MV-4-11 (cell line): ENCODE measurements around the gene KRT36.

ENCODE experiments used
- DNase-seq: peaks from one replicate; lab custom pipeline; 2025; lab: John Stamatoyannopoulos, UW

The KRT36 gene

GRCh38 chr17:41476866-41477815 lies 12.6 kb downstream of the KRT36 start:
- no peak for DNase-seq

GRCh38 chr17:41475421-41475820 lies 14.3 kb downstream of the KRT36 start:
- no peak for DNase-seq

GRCh38 chr17:41474863-41475262 lies 14.8 kb downstream of the KRT36 start:
- DNase-seq: no peak

DNA sequence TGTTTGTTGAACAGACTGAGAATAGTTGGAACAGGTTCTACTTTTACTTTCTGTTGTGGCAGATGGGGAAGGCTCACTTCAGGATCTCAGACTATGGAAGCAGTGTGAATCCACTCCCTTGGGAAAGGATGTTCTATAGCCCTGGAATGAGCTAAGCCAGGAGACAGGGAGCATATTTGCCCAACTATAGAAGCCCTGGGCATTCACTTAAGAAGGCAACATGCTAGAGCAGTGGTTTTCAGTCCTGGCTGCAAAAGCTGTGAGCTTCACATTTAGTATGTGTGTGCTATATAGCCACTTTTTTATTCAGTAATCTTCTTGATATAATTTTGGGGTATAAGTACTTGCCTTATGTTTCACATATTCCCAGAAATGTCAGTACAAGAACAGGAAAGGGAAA lies 21.4 kb downstream of the KRT36 start:
- DNase-seq: no peak

- DNase-seq: no peak
These were observed 22.1 kb downstream of the KRT36 start for GRCh38 chr17:41467561-41467960.

GRCh38 chr17:41466988-41467387 lies 22.7 kb downstream of the KRT36 start, which contains the start of gene KRT32:
Gene KRT32, minus strand, starts transcription at chr17:41467386. Its CDS starts 61 bp downstream, at chr17:41467325.
- no peak for DNase-seq

- DNase-seq: no peak
These were observed 25.0 kb downstream of the KRT36 start for GRCh38 chr17:41464682-41465081.

DNA sequence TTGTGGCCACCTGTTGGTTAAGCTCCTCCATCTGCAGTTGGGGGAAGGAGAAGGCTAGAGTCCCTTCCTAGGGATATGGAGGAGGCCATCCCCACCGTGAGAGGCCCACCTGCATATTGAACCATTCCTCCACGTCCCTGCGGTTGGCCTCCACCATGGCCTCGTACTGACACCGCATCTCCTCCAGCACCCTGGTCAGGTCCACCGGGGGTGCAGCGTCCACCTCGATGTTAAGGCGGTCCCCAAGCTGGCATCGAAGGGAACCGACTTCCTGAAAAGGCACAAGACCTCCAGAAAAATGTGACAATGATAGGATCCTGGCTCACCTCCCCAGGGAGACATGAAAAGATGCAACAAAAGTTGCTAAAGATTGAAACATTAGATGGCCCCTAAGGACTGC lies 25.5 kb downstream of the KRT36 start:
- no peak for DNase-seq

- DNase-seq: no peak
These were observed 26.0 kb downstream of the KRT36 start for GRCh38 chr17:41463746-41464145.

- DNase-seq: no peak
These were observed 27.0 kb downstream of the KRT36 start for GRCh38 chr17:41462705-41463104.

GRCh38 chr17:41457676-41458075 lies 32.0 kb downstream of the KRT36 start:
- no peak for DNase-seq

GRCh38 chr17:41456204-41456603 lies 33.5 kb downstream of the KRT36 start:
- no peak for DNase-seq

GRCh38 chr17:41455236-41455635 lies 34.5 kb downstream of the KRT36 start:
- DNase-seq: no peak

DNA sequence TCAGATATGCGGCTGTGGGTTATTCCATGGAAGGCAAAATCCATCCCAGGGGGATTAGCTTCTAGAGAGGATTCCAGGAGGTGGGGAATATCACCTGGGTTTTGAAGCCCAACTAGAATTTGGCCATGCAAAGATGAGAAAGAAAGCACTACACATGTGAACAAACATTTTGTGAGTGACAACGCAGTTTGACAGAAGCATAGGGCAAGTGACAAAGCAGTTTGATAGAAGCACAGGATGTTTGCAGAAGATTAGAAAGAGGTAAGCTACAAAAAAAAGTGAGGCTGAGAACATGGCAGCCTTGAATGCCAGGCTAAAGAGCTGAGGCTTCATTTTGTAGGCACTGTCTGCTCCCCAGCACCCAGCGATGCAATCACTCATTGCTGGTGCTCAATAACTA lies 36.6 kb downstream of the KRT36 start:
- DNase-seq: no peak

GRCh38 chr17:41452281-41452680 lies 37.4 kb downstream of the KRT36 start:
- peak; percentile 71 for DNase-seq

GRCh38 chr17:41451154-41451728 lies 38.5 kb downstream of the KRT36 start:
- no peak for DNase-seq

GRCh38 chr17:41449008-41449407 lies 40.7 kb downstream of the KRT36 start:
- no peak for DNase-seq

- no peak for DNase-seq
These were observed 41.2 kb downstream of the KRT36 start for GRCh38 chr17:41448506-41448905.

DNA sequence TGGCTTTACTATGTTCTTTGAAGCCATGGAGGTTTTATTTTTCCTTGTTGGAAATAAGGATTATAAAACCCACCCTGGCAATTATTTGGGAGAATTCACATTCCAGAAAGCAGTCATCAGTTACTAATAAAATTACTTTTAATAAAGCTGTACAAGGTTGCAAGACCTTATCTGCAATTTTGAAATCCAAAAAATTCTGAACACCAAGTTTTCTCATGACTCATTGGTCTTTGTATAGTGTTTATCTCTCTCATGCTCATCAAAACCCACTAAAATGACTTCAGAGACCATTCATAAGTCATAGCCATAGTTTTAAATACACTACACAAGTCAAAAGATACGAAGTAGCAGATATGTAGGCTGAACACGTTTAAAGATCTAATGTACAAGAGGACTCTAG lies 42.9 kb downstream of the KRT36 start:
- DNase-seq: no peak

DNA sequence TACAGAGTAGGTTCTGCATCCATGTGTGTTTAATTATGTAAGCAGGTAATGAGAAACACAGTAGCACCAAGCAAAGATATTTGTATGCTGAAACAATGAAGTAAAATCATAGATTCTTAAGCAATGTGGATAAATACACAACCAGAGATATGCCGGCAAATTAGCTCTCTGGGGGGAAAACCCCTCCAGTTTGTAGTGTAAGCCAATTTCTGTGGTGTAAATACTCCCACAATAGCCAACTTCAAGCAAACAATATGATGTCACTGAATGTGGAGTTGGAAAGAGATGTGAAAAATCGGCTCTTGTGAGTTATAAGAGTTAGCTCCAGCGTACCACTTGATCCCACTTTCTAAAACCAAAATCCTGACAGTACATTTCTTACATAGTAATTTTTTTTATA lies 45.1 kb downstream of the KRT36 start:
- DNase-seq: no peak

DNA sequence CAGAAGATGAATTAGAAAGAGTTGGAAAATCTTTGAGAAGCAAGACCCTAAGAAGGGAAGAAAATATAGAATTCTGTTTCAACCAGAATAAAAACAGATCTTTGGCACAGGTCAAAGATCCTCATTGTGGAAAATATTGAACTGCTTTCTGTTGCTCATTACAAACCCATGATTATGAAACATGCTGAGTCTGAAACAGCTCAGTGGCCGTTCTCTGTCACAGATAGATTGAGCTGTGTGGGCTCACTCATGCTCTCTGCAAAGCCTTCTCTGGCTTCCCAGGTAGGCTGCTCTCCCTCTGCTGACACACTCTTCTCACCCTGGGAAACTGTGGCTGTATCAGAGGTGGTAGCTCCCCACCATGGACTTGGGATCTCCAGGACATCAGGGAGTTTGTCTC lies 45.5 kb downstream of the KRT36 start:
- no peak for DNase-seq

DNA sequence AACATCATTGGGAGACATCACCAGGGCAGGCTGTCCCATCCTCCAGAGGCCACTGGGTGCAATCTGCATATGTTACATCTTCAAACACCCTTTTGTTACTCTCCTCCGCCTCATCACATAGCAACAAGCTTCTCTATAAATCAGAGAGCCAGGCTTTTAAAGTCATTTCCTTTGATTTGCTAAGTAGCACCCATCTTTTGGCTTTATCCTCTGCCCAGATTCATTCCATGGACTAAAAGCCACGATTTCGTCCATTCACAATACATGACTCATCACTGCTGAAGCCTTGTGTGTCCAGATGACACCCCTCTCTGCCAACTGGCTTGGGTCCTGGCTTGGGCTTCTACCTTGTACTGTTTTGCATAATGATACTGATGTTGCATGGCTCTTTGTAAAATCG lies 47.0 kb downstream of the KRT36 start:
- DNase-seq: no peak

- no peak for DNase-seq
These were observed 49.1 kb downstream of the KRT36 start, which contains the start of gene KRT38 for GRCh38 chr17:41440531-41441033. Gene KRT38, minus strand, starts transcription at chr17:41440983. Its CDS starts 62 bp downstream, at chr17:41440921.
